ENCODE measurements around the gene C1QTNF12. TPM values are rescaled to one million over a fixed set of nuclear protein-coding genes. Genes with fewer than 3 reads are reported as not detected.

Gene C1QTNF12
- total RNA-seq, 4 donors from 2014 or later = 0.33 to 0.52 TPM; not detected in 2

DNA sequence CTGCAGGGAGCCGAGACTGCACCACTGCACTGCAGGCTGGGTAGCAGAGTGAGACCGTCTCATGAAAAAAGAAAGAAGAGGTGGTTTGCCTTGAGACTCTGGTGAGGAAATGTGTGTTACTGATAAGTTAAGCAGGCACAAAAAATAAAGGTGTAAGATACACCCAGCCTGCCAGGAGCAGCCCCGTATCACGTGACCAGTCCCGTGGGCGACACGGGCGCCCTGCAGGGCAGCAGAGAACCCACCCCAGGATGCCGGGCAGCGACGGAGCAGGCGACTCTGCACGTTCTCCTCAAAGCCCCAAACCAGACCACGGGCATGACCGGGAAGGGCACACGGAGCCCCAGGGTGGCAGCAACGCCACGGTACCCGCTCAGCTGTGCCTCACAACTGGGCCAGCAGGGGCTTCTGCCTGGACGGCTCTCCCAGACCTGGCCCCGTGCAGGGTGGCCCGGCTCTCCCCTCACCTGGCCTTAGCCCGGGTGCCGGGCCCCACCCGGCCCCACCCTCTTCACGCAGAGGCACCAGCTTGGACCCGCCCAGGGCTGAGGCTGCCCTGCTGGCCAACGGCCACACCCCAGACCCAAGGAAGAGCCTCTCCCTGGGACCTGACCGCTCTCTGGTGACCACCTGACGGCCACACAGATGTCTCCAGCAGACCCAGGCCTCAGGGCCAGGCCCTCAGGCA lies 24.5 kb downstream of the C1QTNF12 start:
- Histone ChIP-seq H3K27me3 (no peaks in the 10 kb centered on the region), H3K36me3 (peaks cover 68 to 100% (median 97%) of the 10 kb centered on the region in 4 donors), H3K9me3 (no peaks in the 10 kb centered on the region), H3K4me1 (peaks cover 0 to 12% (median 5%) of the 10 kb centered on the region in 4 donors), H3K27ac (replicated peaks in 1 of 4) (no peak overlapping the region), H3K4me3 (no peak overlapping the region)
- 85% methylated on average over 18 of the region's 30 CpGs for WGBS
- no peak for TF ChIP-seq POLR2AphosphoS5 (IDR thresholded peaks at IDR 0.05)
- TF ChIP-seq, protein P1, sequence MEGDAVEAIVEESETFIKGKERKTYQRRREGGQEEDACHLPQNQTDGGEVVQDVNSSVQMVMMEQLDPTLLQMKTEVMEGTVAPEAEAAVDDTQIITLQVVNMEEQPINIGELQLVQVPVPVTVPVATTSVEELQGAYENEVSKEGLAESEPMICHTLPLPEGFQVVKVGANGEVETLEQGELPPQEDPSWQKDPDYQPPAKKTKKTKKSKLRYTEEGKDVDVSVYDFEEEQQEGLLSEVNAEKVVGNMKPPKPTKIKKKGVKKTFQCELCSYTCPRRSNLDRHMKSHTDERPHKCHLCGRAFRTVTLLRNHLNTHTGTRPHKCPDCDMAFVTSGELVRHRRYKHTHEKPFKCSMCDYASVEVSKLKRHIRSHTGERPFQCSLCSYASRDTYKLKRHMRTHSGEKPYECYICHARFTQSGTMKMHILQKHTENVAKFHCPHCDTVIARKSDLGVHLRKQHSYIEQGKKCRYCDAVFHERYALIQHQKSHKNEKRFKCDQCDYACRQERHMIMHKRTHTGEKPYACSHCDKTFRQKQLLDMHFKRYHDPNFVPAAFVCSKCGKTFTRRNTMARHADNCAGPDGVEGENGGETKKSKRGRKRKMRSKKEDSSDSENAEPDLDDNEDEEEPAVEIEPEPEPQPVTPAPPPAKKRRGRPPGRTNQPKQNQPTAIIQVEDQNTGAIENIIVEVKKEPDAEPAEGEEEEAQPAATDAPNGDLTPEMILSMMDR (IDR thresholded peaks at IDR 0.05) = no peak
- TF ChIP-seq POLR2A (IDR thresholded peaks at IDR 0.05; ENCODE audit: low read depth) = no peak
- no peak for TF ChIP-seq EP300 (IDR thresholded peaks at IDR 0.05)
- no peak for DNase-seq (ENCODE audit: extremely low spot score)
- intact Hi-C loops (cut with DNase I) = no loop called here

DNA sequence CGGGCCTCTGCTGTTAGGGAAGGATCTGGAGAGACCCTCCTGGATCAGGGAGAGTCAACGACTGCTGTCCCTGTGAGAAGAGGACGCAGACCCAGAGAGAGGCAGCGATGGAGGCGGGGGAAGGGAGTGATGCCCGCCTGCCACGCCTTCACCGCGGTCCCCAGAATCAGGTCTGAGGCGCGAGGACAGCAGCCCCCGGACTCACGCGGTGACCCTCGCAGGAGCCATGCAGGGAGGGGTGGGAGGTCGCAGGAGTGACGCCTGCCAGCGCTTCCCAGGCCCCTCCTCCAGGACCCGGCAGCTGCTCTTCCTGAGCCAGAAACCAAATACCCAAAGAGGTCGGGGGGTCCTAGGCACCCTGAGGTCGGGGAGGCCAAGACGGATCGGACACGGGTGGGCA lies 26.3 kb downstream of the C1QTNF12 start:
- Histone ChIP-seq H3K27ac (replicated peaks in 1 of 4) (no peak overlapping the region), H3K9me3 (no peaks in the 10 kb centered on the region), H3K27me3 (no peaks in the 10 kb centered on the region), H3K4me1 (peaks cover 0 to 8% (median 5%) of the 10 kb centered on the region in 4 donors), H3K36me3 (peaks cover 65 to 100% (median 96%) of the 10 kb centered on the region in 4 donors), H3K4me3 (no peak overlapping the region)
- intact Hi-C loops (cut with DNase I) = no loop called here
- 84% methylated on average over 18 of the region's 24 CpGs for WGBS
- DNase-seq (ENCODE audit: extremely low spot score) = no peak
- TF ChIP-seq POLR2A (IDR thresholded peaks at IDR 0.05; ENCODE audit: low read depth) (no peak), POLR2AphosphoS5 (IDR thresholded peaks at IDR 0.05) (no peak), EP300 (IDR thresholded peaks at IDR 0.05) (no peak)
- TF ChIP-seq, protein P1 (IDR thresholded peaks at IDR 0.05) = no peak

DNA sequence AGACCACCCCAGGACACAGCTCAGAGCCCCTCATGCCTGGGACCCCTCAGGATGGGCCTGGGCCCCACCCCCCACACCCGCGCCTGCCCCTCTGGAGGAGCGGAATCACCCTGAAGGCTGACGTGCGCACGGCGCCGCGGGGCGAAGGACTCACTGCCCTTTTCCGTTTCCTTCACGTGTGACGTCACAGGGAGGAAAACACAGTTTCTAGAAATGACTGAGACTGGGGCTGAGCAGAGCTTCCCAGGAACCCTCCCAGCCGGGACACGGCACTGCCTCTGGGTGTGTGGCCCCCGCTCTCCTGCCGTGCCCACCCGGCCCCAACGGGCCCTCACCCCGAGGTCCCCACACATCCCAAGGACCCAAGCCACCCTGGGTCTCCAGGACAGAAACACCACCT lies 27.2 kb downstream of the C1QTNF12 start:
- TF ChIP-seq EP300 (IDR thresholded peaks at IDR 0.05) (no peak), POLR2AphosphoS5 (IDR thresholded peaks at IDR 0.05) (no peak), POLR2A (IDR thresholded peaks at IDR 0.05; ENCODE audit: low read depth) (no peak)
- TF ChIP-seq, protein P1 (IDR thresholded peaks at IDR 0.05) = no peak
- WGBS = 91% methylated on average over 6 of the region's 20 CpGs
- H3K4me3 ChIP-seq = no peak overlapping the region
- peaks cover 59 to 93% (median 89%) of the 10 kb centered on the region in 4 donors for H3K36me3 ChIP-seq
- H3K27ac ChIP-seq (replicated peaks in 1 of 4) = no peak overlapping the region
- H3K9me3 ChIP-seq = no peaks in the 10 kb centered on the region
- intact Hi-C loops (cut with DNase I) = no loop called here
- peaks cover 0 to 14% (median 12%) of the 10 kb centered on the region in 4 donors for H3K4me1 ChIP-seq
- H3K27me3 ChIP-seq = no peaks in the 10 kb centered on the region
- DNase-seq (ENCODE audit: extremely low spot score) = no peak

DNA sequence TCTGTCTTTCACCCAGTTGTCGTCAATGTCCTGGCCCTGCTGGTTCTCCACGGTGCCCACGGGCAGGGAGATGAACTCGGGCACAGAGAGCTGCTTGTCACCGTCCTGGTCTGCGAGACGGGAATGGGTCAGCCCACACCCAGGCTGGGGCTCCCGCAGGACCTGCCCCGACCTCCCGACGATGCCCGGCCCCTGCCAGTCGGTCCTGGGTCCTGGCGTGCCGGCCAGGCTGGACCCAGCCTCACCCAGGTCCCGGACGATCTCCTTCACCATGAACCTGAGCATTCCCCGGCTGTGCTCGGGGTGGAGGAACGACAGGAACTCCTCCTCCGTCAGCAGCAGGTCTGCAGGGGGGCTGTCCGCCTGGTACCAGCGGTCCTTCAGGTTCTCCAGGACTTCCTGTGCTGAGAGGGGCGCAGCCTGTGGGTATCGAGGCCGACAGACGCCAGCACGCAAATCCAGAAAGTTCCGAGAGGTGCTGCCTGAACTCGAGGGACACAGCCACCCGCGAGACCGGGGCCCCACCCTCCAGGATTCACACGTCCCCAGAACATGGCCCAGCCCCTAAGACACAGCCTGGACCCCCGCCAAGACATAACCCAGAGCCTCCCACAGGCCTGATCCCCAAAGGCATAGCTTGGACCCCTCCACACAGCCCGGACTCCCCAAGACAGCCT lies 27.9 kb downstream of the C1QTNF12 start:
- Histone ChIP-seq H3K9me3 (no peaks in the 10 kb centered on the region), H3K4me1 (peaks cover 6 to 20% (median 17%) of the 10 kb centered on the region in 4 donors), H3K4me3 (no peak overlapping the region), H3K27me3 (no peaks in the 10 kb centered on the region), H3K27ac (replicated peaks in 1 of 4) (no peak overlapping the region), H3K36me3 (peaks cover 59 to 86% (median 82%) of the 10 kb centered on the region in 4 donors)
- 91% methylated on average over 25 of the region's 36 CpGs for WGBS
- TF ChIP-seq EP300 (IDR thresholded peaks at IDR 0.05) (no peak), POLR2A (IDR thresholded peaks at IDR 0.05; ENCODE audit: low read depth) (no peak), POLR2AphosphoS5 (IDR thresholded peaks at IDR 0.05) (no peak)
- TF ChIP-seq, protein P1 (IDR thresholded peaks at IDR 0.05) = no peak
- intact Hi-C loops (cut with DNase I) = no loop called here
- no peak for DNase-seq (ENCODE audit: extremely low spot score)
